Suprapubic skin (tissue), 3 donors: ENCODE results near the gene MBD1.

Experiments used
- POLR2A ChIP-seq, 2 donors: fragments of 450-650 bp; IDR thresholded peaks; one replicate each; pipeline ENCODE4 v1.6.1; 2017; ENCODE audit warnings: antibody characterized with exemption in 2 of 2, mild to moderate bottlenecking in 2 of 2, moderate library complexity in 2 of 2
- TF ChIP-seq, protein P1 (sequence below), 2 donors: fragments of 200-600 bp in 1 of 2; fragments of 450-650 bp in 1 of 2; sonication (generic) in 1 of 2; IDR thresholded peaks; one replicate each; pipeline ENCODE4 v1.5.1; 2016 to 2019; ENCODE audit warnings: antibody characterized with exemption in 2 of 2, mild to moderate bottlenecking in 1 of 2, moderate library complexity in 1 of 2

DNA sequence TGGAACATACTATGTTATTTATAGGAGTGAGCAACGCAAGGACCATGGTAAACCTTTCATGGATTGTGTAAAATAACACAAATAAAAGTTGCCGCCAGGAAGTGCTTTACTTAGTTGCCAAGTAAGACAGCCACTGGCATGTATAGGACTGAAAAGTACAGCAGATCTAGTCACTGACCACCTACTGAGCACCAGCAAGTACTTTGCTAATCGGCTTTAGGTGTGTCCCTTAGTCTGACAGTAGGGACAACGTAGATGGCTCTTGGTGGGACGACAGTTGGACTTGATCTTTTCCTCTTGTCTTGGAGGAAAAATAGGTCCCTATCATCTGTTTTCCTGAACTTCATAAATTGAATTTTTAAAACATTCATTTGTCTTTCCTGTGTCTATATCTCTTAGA lies 19.8 kb upstream of the MBD1 start:
- TF ChIP-seq, protein P1, sequence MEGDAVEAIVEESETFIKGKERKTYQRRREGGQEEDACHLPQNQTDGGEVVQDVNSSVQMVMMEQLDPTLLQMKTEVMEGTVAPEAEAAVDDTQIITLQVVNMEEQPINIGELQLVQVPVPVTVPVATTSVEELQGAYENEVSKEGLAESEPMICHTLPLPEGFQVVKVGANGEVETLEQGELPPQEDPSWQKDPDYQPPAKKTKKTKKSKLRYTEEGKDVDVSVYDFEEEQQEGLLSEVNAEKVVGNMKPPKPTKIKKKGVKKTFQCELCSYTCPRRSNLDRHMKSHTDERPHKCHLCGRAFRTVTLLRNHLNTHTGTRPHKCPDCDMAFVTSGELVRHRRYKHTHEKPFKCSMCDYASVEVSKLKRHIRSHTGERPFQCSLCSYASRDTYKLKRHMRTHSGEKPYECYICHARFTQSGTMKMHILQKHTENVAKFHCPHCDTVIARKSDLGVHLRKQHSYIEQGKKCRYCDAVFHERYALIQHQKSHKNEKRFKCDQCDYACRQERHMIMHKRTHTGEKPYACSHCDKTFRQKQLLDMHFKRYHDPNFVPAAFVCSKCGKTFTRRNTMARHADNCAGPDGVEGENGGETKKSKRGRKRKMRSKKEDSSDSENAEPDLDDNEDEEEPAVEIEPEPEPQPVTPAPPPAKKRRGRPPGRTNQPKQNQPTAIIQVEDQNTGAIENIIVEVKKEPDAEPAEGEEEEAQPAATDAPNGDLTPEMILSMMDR (IDR thresholded peaks at IDR 0.05) = no peak
- TF ChIP-seq POLR2A (IDR thresholded peaks at IDR 0.05) = no peak
